ENCODE measurements around the gene SUSD1. TPM values are rescaled to one million over a fixed set of nuclear protein-coding genes. Genes with fewer than 3 reads are reported as not detected.

The SUSD1 gene
- total and polyA plus RNA-seq, 2 donors (not counting 3 experiments of a cell fraction or from before 2014, with no cell fraction given) = 33.1 to 37.8 TPM

- H3K4me3 ChIP-seq (replicated peaks in 1 of 3; ENCODE audit: insufficient read depth in 1 of 3, low read depth in 1 of 3, low read length in 3 of 3) = no peak overlapping the region
- ChIA-PET POLR2A (no interaction called here), CTCF (no interaction called here)
- no peaks in the 10 kb centered on the region for H3K9me3 ChIP-seq (replicated peaks; ENCODE audit: control insufficient read depth, insufficient read depth, low read length)
- TF ChIP-seq CTCF (IDR thresholded peaks at IDR 0.05; ENCODE audit: extremely low read depth in 1 of 2, insufficient read depth in 1 of 2, low read depth in 1 of 2, low read length in 2 of 2) (no peak), FOS (IDR thresholded peaks at IDR 0.05; ENCODE audit: borderline replicate concordance, insufficient read depth, low read length) (no peak), MYC (IDR thresholded peaks at IDR 0.05; ENCODE audit: low read depth, low read length) (no peak), POLR2A (IDR thresholded peaks at IDR 0.05; ENCODE audit: low read depth, low read length) (no peak), JUN (IDR thresholded peaks at IDR 0.05; ENCODE audit: borderline replicate concordance, insufficient read depth, insufficient read length, low read depth) (no peak), EZH2 (IDR thresholded peaks at IDR 0.05; ENCODE audit: borderline replicate concordance, low read depth, low read length, severe bottlenecking) (no peak), GATA2 (IDR thresholded peaks at IDR 0.05; ENCODE audit: insufficient read depth, insufficient read length, low read depth, low read length) (no peak), POLR2AphosphoS5 (IDR thresholded peaks at IDR 0.05; ENCODE audit: insufficient read depth, low read depth, low read length) (no peak)
- TF ChIP-seq, protein P1, sequence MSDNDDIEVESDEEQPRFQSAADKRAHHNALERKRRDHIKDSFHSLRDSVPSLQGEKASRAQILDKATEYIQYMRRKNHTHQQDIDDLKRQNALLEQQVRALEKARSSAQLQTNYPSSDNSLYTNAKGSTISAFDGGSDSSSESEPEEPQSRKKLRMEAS (IDR thresholded peaks at IDR 0.05; ENCODE audit: insufficient read depth, insufficient read length) = no peak
- no peaks in the 10 kb centered on the region for H3K27me3 ChIP-seq (ENCODE audit: control insufficient read depth in 2 of 2, insufficient read depth in 2 of 2, low read length in 2 of 2)
- BruUV-seq (replicated peaks) = no TSS peak
- no peaks in the 10 kb centered on the region for H3K9me1 ChIP-seq (replicated peaks; ENCODE audit: control insufficient read depth, extremely low read depth, insufficient read depth, low read length)
- no peaks in the 10 kb centered on the region for H3K4me1 ChIP-seq (ENCODE audit: control insufficient read depth, extremely low read depth, insufficient read depth, low read length)
- dilution Hi-C loops (cut with MboI; ENCODE audit: extremely low pct_ligation_motif_present, low sequenced_read_pairs) = no loop called here
- H3K9ac ChIP-seq (replicated peaks; ENCODE audit: extremely low read depth, insufficient read depth, low read length) = no peak overlapping the region
- no peaks in the 10 kb centered on the region for H3K36me3 ChIP-seq (ENCODE audit: control insufficient read depth in 2 of 2, extremely low read depth in 1 of 2, insufficient read depth in 2 of 2, low read length in 2 of 2)
- DNase-seq (ENCODE audit: low read depth, low spot score) (no peak), FAIRE-seq (peak; percentile 21)
- H3K27ac ChIP-seq (ENCODE audit: insufficient read depth, low read depth, low read length) = no peak overlapping the region
- H3K4me2 ChIP-seq (ENCODE audit: insufficient read depth, low read length) = no peak overlapping the region
- H3K79me2 ChIP-seq (ENCODE audit: control insufficient read depth, insufficient read depth, low read length) = peaks cover 5% of the 10 kb centered on the region
- H4K20me1 ChIP-seq (replicated peaks; ENCODE audit: control insufficient read depth, extremely low read depth, insufficient read depth, low read length) = peaks cover 2% of the 10 kb centered on the region
- no peak overlapping the region for H2AFZ ChIP-seq (ENCODE audit: low read depth, low read length)
- intact Hi-C loops (cut with micrococcal nuclease) = no loop called here
These were observed 8.6 kb downstream of the SUSD1 start for GRCh38 chr9:112166176-112167140.

Data from endothelial cell of umbilical vein (primary cell).